Pulmonary artery endothelial cell (primary cell): ENCODE data around the gene ADAMTS2. TPM values are rescaled to one million over a fixed set of nuclear protein-coding genes. Genes with fewer than 3 reads are reported as not detected.
"Not testable (repeated sequence)": the region's sequence is repeated elsewhere in the genome, so short reads cannot be mapped to it uniquely, and the experiment has no call there.

ENCODE experiments used
- DNase-seq: peaks from one replicate; pipeline ENCODE4 v3.0.0-alpha.2; 2011; ENCODE audit warnings: low read depth, low spot score
- total RNA-seq: library from RNA; depleted of rRNA; stranded (reverse); fragments of >200 nt; gene quantifications from 2 replicates; pipeline ENCODE4 v1.2.3, GENCODE V29; 2014

ADAMTS2 gene
- total RNA-seq, 1 donor from 2014 or later: not detected

- DNase-seq: no peak
Observed at GRCh38 chr5:179326122-179326927, 18.9 kb downstream of the ADAMTS2 start.

- DNase-seq: no peak
Observed at GRCh38 chr5:179325296-179326031, 19.8 kb downstream of the ADAMTS2 start.

GRCh38 chr5:179324760-179325295 lies 20.4 kb downstream of the ADAMTS2 start:
- no peak for DNase-seq

- not testable (repeated sequence) for DNase-seq
Observed at GRCh38 chr5:179324316-179324715, 20.9 kb downstream of the ADAMTS2 start.

- DNase-seq: no peak
Observed at GRCh38 chr5:179323026-179323870, 22.0 kb downstream of the ADAMTS2 start.

- no peak for DNase-seq
Observed at GRCh38 chr5:179322071-179323025, 22.9 kb downstream of the ADAMTS2 start.

- no peak for DNase-seq
Observed at GRCh38 chr5:179321206-179321987, 23.9 kb downstream of the ADAMTS2 start.

GRCh38 chr5:179319741-179320281 lies 25.4 kb downstream of the ADAMTS2 start:
- no peak for DNase-seq

- DNase-seq: no peak
Observed at GRCh38 chr5:179319123-179319522, 26.1 kb downstream of the ADAMTS2 start.

- no peak for DNase-seq
Observed at GRCh38 chr5:179318221-179318955, 26.9 kb downstream of the ADAMTS2 start.

GRCh38 chr5:179317411-179318220 lies 27.6 kb downstream of the ADAMTS2 start:
- DNase-seq: no peak

GRCh38 chr5:179316982-179317381 lies 28.3 kb downstream of the ADAMTS2 start:
- DNase-seq: no peak

- no peak for DNase-seq
Observed at GRCh38 chr5:179316111-179316551, 29.1 kb downstream of the ADAMTS2 start.

GRCh38 chr5:179315356-179315890 lies 29.8 kb downstream of the ADAMTS2 start:
- no peak for DNase-seq

- DNase-seq: no peak
Observed at GRCh38 chr5:179314606-179315355, 30.5 kb downstream of the ADAMTS2 start.

GRCh38 chr5:179313849-179314521 lies 31.3 kb downstream of the ADAMTS2 start:
- no peak for DNase-seq
